ENCODE results near the gene PHB1.

PHB1 gene

GRCh38 chr17:49399995-49400394 lies 14.7 kb downstream of the PHB1 start:
- H3K4me3 ChIP-seq (ENCODE audit: low read depth, low read length), result no peak overlapping the region
- H3K9me3 ChIP-seq (ENCODE audit: control insufficient read depth, insufficient read depth, low read depth, low read length), result no peaks in the 10 kb centered on the region
- ChIA-PET CTCF (interaction anchor here (0.6 to 8.2 kb wide), 8 partner anchors 8 to 173 kb away, joined by 3 to 122 read pairs (median 6); no protein-coding TSS in a partner anchor), POLR2A (interaction anchor here (0.5 to 2.0 kb wide), 4 partner anchors 14 to 150 kb away, joined by 3 to 8 read pairs (median 4); partner anchors contain the start of gene PHB1)
- no peaks in the 10 kb centered on the region for H3K4me1 ChIP-seq (ENCODE audit: control insufficient read depth, insufficient read depth, low read length)
- TF ChIP-seq ZNF239 (tag by site-specific recombination; IDR thresholded peaks at IDR 0.05) (no peak), ZNF518A (tag by site-specific recombination; conservative IDR thresholded peaks at IDR 0.05; ENCODE audit: low read depth) (no peak), ZNF175 (tag by site-specific recombination; IDR thresholded peaks at IDR 0.05) (no peak), EGR2 (tag by site-specific recombination; IDR thresholded peaks at IDR 0.05; ENCODE audit: low read depth) (peak; percentile 71), ZNF146 (tag by site-specific recombination; IDR thresholded peaks at IDR 0.05) (no peak), ZBTB11 (tag by site-specific recombination; conservative IDR thresholded peaks at IDR 0.05; ENCODE audit: low read depth) (peak; percentile 22; the same call in 1 of the 2 replicates), ZNF473 (tag by site-specific recombination; IDR thresholded peaks at IDR 0.05) (no peak), ZFHX2 (tag by site-specific recombination; conservative IDR thresholded peaks at IDR 0.05) (peak; percentile 72)
- TF ChIP-seq, protein P1, sequence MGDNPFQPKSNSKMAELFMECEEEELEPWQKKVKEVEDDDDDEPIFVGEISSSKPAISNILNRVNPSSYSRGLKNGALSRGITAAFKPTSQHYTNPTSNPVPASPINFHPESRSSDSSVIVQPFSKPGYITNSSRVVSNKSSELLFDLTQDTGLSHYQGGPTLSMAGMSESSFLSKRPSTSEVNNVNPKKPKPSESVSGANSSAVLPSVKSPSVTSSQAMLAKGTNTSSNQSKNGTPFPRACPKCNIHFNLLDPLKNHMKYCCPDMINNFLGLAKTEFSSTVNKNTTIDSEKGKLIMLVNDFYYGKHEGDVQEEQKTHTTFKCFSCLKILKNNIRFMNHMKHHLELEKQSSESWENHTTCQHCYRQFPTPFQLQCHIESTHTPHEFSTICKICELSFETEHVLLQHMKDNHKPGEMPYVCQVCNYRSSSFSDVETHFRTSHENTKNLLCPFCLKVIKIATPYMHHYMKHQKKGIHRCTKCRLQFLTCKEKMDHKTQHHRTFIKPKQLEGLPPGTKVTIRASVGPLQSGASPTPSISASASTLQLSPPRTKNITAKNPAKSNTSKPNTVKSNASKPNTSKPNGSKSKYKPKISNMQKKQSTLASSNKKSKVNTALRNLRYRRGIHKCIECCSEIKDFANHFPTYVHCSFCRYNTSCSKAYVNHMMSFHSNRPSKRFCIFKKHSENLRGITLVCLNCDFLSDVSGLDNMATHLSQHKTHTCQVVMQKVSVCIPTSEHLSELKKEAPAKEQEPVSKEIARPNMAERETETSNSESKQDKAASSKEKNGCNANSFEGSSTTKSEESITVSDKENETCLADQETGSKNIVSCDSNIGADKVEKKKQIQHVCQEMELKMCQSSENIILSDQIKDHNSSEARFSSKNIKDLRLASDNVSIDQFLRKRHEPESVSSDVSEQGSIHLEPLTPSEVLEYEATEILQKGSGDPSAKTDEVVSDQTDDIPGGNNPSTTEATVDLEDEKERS (tag by site-specific recombination; IDR thresholded peaks at IDR 0.05), result no peak
- H3K27ac ChIP-seq (ENCODE audit: extremely low read depth, low read depth, low read length), result no peak overlapping the region
- H3K36me3 ChIP-seq (ENCODE audit: control insufficient read depth in 2 of 2, insufficient read depth in 1 of 2, low read length in 2 of 2), result peaks cover 12 to 30% of the 10 kb centered on the region in 2 experiments; a peak in 2 of 3 replicates

DNA sequence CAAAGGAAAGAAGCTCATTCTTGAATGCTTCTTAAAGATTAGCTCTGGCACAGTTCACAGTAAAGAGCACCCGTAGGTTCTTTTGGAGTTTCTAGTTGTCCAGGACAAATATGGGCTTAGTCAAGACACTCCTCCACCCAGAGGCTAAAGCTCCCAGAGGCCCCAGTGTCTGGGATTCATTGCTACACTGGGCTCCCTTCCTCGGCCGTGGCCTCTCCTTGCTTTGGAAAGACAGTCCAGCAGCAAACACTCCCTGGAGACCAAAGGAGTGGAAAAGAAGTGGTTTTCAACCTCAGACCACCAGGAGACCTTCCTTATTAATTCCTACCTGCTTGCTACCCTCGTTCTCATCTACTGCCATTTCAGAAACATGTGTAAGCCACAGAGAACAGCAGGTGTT lies 17.1 kb downstream of the PHB1 start:
- H3K27ac ChIP-seq (ENCODE audit: extremely low read depth, low read depth, low read length), result no peak overlapping the region
- H3K36me3 ChIP-seq (ENCODE audit: control insufficient read depth in 2 of 2, insufficient read depth in 1 of 2, low read length in 2 of 2), result peaks cover 4 to 6% of the 10 kb centered on the region in 2 experiments; a peak in 2 of 3 replicates
- no peaks in the 10 kb centered on the region for H3K4me1 ChIP-seq (ENCODE audit: control insufficient read depth, insufficient read depth, low read length)
- ChIA-PET POLR2A (interaction anchor here (1.0 kb wide), 1 partner anchor 91 kb away, joined by 3 read pairs; no protein-coding TSS in a partner anchor), CTCF (interaction anchor here (0.5 to 8.2 kb wide), 13 partner anchors 8 to 352 kb away, joined by 3 to 122 read pairs (median 4); partner anchors contain the start of gene ZNF652)
- no peak overlapping the region for H3K4me3 ChIP-seq (ENCODE audit: low read depth, low read length)
- no peaks in the 10 kb centered on the region for H3K9me3 ChIP-seq (ENCODE audit: control insufficient read depth, insufficient read depth, low read depth, low read length)
- TF ChIP-seq ZNF221 (tag by site-specific recombination; IDR thresholded peaks at IDR 0.05; ENCODE audit: borderline replicate concordance) (no peak), ZNF600 (tag by site-specific recombination; IDR thresholded peaks at IDR 0.05) (no peak), KLF9 (tag by site-specific recombination; IDR thresholded peaks at IDR 0.05; ENCODE audit: low read depth) (no peak), ZNF529 (tag by site-specific recombination; IDR thresholded peaks at IDR 0.05; ENCODE audit: insufficient replicate concordance) (no peak), ZNF433 (tag by site-specific recombination; IDR thresholded peaks at IDR 0.05; ENCODE audit: low read depth) (no peak), ZNF677 (tag by site-specific recombination; IDR thresholded peaks at IDR 0.05) (no peak), ZNF140 (tag by site-specific recombination; IDR thresholded peaks at IDR 0.05) (no peak), ZNF214 (tag by site-specific recombination; IDR thresholded peaks at IDR 0.05; ENCODE audit: borderline replicate concordance) (no peak), ZNF132 (tag by site-specific recombination; IDR thresholded peaks at IDR 0.05; ENCODE audit: borderline replicate concordance) (no peak), ZNF785 (tag by site-specific recombination; IDR thresholded peaks at IDR 0.05) (no peak), ZNF792 (tag by site-specific recombination; IDR thresholded peaks at IDR 0.05) (no peak), BCL11A (tag by site-specific recombination; IDR thresholded peaks at IDR 0.05; ENCODE audit: low read depth) (no peak)
- TF ChIP-seq, protein P2, sequence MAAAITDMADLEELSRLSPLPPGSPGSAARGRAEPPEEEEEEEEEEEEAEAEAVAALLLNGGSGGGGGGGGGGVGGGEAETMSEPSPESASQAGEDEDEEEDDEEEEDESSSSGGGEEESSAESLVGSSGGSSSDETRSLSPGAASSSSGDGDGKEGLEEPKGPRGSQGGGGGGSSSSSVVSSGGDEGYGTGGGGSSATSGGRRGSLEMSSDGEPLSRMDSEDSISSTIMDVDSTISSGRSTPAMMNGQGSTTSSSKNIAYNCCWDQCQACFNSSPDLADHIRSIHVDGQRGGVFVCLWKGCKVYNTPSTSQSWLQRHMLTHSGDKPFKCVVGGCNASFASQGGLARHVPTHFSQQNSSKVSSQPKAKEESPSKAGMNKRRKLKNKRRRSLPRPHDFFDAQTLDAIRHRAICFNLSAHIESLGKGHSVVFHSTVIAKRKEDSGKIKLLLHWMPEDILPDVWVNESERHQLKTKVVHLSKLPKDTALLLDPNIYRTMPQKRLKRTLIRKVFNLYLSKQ (tag by site-specific recombination; IDR thresholded peaks at IDR 0.05; ENCODE audit: borderline replicate concordance), result no peak
